Fibroblast of upper back skin (primary cell): Measurements from ENCODE around the gene CD40.

ENCODE experiments used
- DNase-seq: peaks from one replicate; pipeline ENCODE4 v3.0.0-alpha.2; 2013

The CD40 gene

GRCh38 chr20:46123482-46124245, 5.5 kb downstream of the CD40 start:
- no peak for DNase-seq

DNA sequence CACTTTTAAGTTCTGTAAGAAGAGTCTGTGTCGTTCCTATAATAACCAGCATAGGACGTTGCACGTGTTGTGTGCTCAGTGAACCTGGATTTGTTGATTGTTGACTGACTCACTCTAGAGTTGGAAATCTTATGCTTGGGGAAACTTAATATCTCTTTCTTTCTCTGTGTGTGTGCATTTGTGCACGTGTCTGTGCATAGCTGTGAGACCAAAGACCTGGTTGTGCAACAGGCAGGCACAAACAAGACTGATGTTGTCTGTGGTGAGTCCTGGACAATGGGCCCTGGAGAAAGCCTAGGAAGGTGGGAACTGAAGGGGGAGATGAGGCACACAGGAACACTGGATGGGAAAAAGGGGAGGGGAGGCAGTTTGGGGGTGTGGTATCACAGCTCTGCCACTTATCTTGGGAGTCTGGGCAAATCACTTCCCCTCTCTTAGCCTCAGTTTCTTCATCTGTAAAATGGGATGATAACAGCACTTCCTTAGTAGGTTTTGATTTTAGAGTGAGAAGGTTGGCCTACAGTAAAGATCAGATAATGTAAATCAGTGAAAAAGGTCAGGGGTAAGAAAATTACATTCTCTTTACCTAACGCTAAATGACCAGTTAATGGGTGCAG, 8.4 kb downstream of the CD40 start:
- no peak for DNase-seq

- no peak for DNase-seq
These were observed 9.4 kb downstream of the CD40 start for GRCh38 chr20:46127396-46128010.

- DNase-seq = no peak
These were observed 10.4 kb downstream of the CD40 start for GRCh38 chr20:46128310-46129151.

DNA sequence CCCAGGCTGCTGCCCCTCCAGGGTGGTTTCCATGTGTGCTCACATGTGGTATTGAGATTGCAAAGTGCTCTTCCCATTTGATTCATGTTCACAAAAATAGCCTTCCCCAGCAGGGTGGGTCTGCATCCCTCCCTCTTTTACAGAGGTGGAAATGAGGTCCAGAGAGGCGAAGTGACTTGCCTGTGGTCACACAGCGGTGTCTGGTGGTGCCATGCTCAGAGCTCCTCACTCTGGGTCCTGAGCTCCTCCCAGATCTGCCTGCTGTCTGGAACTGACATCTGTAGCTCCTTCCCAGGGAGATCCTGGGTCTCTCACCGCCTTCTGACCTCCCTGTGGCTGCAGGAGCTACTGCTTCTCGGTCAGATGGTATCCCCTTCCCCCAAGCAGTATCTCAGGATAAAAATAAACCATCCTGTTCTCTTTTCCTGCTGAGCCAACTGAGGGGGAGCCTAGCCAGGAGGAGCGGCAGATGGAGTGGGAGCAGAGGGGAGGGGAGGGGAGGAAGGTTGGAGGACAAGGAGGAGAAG, 11.9 kb downstream of the CD40 start:
- no peak for DNase-seq

DNA sequence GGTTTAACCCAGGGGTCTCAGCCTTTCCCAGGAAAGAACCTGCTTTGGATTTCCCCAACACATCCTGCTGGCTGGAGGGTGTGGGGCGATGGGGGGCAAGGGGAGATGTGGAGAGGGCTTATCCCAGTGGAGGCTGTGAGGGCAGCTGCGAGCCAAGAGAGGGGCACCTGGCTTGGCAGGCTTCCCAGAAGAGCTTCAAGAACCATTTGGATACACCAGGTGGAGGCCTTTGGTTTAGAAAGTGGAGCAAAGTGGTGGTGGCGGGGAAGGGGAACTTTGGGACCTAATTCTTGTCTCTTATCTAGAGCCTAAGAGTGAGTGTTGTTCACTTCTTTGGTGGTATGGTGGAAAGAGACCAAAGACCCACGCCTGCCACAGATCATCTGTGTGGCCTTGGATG, 12.4 kb downstream of the CD40 start:
- DNase-seq = no peak

DNA sequence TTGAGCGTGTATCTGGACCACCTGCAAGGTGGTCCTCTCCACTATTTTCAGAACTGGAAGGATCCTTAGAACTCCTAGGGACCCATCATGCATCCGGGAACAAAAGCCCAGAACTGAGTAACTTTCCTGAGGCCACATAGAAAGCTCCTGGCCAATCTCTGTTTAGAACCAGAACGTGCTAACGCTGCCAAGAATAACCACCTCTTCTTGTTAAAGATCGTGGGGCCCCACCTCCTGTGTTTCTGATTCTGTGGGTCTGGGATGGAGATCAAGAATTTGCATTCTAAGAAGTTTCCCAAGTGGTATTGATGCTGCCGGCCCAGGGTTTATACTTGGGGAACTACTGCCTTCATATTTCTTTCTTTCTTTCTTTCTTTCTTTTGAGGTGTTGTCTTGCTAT, 13.3 kb downstream of the CD40 start:
- DNase-seq = peak; percentile 48

DNA sequence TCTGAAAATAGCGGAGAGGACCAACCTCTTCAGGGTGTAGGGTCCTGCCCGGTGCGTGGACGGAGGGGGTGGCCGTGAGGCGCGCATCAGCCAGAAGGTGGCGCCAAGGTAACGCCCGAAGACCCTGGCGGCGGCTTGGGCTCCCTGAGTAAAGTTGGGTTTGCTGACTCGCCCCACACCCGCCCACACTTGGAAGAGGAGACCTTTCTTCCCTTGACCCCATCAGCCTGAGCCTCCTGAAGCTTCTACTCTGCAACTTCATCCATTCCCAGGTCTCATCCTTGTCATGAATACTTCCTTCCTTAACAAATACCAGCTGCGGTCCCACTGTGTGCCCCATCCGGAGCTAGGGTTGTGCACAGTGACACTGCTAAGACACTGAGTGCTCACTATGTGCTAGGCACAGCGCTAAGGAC, 14.6 kb downstream of the CD40 start:
- DNase-seq = peak; percentile 36

GRCh38 chr20:46133886-46134654, 16.0 kb downstream of the CD40 start:
- DNase-seq = no peak

GRCh38 chr20:46134716-46135115, 16.6 kb downstream of the CD40 start:
- DNase-seq = no peak

DNA sequence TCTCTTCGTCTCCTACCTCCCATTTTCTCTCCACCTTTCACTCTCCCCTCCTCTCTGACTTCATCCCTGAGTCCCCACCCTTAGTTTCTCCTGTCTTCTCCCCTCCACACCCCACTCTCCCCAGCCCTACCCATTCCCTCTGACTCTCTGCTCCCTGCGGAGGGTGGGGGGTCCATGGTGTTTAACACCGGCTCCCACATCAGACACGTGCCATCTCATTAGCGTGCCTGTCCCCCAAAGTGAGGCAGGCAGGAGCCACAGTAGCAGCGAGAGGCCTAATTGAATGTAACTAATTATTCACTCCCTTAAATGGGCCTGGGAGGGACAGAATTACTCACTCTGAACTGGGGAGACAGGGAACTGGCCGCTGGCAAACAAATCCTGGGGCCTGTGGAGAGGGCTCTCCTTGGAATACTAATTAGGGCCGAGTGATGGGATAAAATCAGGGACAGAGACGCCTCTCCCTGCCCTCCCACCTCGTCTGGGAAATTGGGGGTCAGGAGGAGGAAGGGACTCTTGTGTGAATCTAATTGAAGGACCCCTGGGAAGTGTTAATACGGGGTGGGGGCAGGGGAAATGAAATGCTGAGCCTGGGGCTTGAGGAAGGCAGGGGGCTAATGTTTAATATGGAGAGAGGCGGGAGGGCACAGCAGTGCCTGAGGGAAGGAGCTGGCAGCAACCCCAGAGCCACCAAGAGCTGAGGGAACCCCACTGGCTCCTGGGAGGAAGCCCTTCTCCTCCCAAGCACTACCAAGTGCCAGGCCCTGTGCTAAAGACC, 17.9 kb downstream of the CD40 start:
- no peak for DNase-seq

DNA sequence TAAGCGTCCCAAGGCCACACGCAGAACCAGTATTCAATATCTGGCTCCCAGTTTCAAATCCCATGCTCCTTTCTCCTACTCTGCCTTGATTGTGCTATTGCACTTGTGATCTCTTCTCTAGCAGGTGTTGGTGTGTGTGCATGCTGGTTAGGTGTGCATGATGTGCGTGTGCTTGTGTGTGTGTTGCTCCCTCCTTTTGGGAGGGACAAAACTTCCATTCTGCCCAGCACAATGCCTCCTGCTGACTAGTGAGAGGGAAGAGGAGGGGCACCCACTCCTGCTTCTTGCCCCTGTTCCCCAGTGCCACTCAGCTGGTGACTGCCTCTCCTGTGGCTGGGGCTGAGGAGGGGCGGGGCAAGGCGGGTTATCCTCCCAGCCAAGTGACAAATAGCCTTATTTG, 19.7 kb downstream of the CD40 start:
- no peak for DNase-seq

DNA sequence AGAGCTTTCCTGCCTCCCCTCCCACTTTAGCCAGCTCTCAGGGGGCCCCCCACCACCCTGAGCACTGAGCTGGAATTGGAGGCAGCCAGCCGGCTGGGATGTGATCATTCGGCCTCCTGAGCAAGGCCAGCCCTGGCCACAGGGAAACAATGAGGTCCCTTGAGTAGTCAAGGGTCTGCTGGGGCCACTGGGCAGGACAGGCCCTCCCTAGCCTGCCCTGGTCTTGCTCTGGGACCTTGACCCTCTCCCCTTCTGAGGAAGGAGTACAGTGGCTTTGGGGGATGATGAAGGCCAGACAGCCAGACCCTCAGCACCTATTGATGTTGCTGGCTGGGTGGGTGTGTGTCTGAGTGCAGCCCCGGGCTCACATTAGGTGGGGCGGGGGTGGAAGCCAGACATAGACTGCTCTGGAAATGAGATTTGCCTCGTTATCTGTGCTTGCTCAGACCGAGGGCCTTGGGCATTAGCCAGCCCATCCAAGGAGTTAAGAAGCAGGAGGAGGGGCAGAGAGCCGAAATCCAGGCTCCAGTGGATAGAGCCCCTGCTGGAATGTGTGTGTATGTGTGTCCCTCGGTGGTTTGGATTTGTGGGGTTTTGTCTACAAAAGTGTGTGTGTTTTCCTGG, 21.3 kb downstream of the CD40 start:
- no peak for DNase-seq

- DNase-seq = no peak
These were observed 21.9 kb downstream of the CD40 start for GRCh38 chr20:46139908-46140482.

DNA sequence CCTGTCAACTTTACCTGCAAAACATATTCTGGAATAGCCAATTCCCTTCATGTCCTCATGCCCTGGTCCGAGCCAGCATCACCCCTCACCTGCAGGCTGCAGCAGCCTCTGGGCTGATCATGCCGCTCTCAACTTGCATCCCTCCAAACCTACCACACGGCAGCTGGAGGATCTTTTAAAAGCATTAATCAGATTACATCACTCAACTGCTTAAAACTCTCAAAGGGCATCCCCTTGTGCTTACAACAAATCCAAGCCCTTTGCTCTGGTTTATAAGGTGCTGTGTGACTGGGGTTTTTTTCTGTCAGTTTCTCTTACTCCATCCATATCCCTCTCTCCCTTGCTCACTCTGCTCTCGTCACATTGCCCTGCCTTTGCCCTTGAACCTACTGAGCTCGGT, 24.0 kb downstream of the CD40 start:
- no peak for DNase-seq

- DNase-seq = no peak
These were observed 26.4 kb downstream of the CD40 start for GRCh38 chr20:46144432-46145025.

GRCh38 chr20:46145713-46146112, 27.6 kb downstream of the CD40 start:
- DNase-seq = no peak

DNA sequence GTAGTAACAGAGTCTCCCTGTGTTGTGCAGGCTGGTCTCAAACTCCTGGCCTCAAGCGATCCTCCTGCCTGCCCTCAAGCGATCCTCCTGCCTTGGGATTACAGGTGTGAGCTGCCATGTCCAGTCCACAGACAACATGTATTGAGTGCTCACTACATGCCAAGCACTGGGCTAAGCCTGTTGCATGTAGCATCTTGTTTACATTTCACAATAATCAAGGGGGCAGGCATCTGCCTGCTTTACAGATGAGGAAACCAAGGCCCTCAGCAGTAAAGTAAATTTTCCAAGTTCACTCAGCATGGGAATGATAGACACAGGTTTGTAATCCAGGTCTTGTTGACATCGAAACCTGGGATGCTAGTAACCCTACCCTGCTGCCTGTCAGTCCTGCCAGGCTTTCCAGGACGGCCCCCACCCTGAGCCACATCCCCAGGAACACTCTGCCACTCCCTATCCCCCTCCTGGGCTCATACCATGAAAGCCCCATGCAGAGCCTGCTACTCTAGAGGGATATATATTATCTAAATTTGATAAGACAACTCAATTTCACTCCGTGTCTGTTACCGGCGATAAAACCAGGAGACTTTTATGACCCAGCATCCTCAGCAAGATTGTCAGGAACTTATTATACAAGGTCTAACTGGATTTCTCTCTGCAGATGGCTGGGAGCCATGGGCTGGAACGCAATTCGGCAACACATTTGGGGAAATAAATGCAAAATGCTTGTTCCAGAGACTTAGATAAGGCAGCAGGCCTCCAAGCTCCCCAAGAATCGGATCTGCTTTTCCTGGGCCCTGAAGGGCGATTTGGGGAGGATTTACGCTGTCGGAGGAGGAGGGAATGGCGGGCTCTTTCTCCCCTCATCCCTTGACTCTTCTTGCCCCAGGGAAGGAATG, 30.4 kb downstream of the CD40 start:
- DNase-seq = no peak

GRCh38 chr20:46150943-46151342, 32.8 kb downstream of the CD40 start:
- no peak for DNase-seq
